BE2C (cell line): ENCODE measurements around the gene OR6K6. TPM values are rescaled to one million over a fixed set of nuclear protein-coding genes. Genes with fewer than 3 reads are reported as not detected.

Source experiments
- DNase-seq: peaks from one replicate; pipeline ENCODE4 v3.0.0-alpha.2; 2020
- H3K27me3 ChIP-seq: fragments of 250-450 bp; sonication (Bioruptor Pico); 2 replicates; pipeline ENCODE4 v1.5.1; 2020; ENCODE audit warnings: mild to moderate bottlenecking
- H3K36me3 ChIP-seq: fragments of 250-450 bp; sonication (Bioruptor Pico); 2 replicates; pipeline ENCODE4 v1.5.1; 2020; ENCODE audit warnings: mild to moderate bottlenecking
- H3K4me1 ChIP-seq: fragments of 250-450 bp; sonication (Bioruptor Pico); 2 replicates; pipeline ENCODE4 v1.5.1; 2020
- H3K4me3 ChIP-seq: 2 replicates; pipeline ENCODE4 v1.5.1; 2011; ENCODE audit warnings: low read depth, low read length
- H3K9me3 ChIP-seq: fragments of 250-450 bp; sonication (Bioruptor Pico); 2 replicates; pipeline ENCODE4 v1.5.1; 2020
- CTCF ChIP-seq: IDR thresholded peaks from 2 replicates; pipeline ENCODE4 v1.5.1; 2012; ENCODE audit warnings: mild to moderate bottlenecking, low read depth, low read length
- polyA plus RNA-seq: library from polyadenylated mRNA; unstranded; fragments of >200 nt; gene quantifications from one replicate; pipeline ENCODE4 v1.2.1, GENCODE V29; 2012; ENCODE audit warnings: low read depth, missing spikeins; ENCODE audit not compliant: insufficient read length, insufficient read depth

The OR6K6 gene
- not detected for polyA plus RNA-seq

GRCh38 chr1:158754420-158754819 lies at the start of gene OR6K6:
Gene OR6K6, plus strand, starts transcription at chr1:158754720. Its CDS starts 168 bp downstream, at chr1:158754888.
- no peaks in the 10 kb centered on the region for H3K36me3 ChIP-seq
- H3K4me1 ChIP-seq = no peaks in the 10 kb centered on the region
- no peaks in the 10 kb centered on the region for H3K27me3 ChIP-seq
- H3K9me3 ChIP-seq = no peaks in the 10 kb centered on the region
- no peak for DNase-seq
- no peak for TF ChIP-seq CTCF
- no peak within 1 kb of the TSS for H3K4me3 ChIP-seq

- DNase-seq = no peak
- H3K9me3 ChIP-seq = no peaks in the 10 kb centered on the region
- no peak for TF ChIP-seq CTCF
- H3K4me1 ChIP-seq = no peaks in the 10 kb centered on the region
- no peak overlapping the region for H3K4me3 ChIP-seq
- H3K27me3 ChIP-seq = no peaks in the 10 kb centered on the region
- H3K36me3 ChIP-seq = no peaks in the 10 kb centered on the region
Observed at GRCh38 chr1:158706096-158706495, 48.4 kb upstream of the OR6K6 start.

GRCh38 chr1:158711098-158711497 lies 43.4 kb upstream of the OR6K6 start:
- H3K9me3 ChIP-seq = no peaks in the 10 kb centered on the region; the same call in 1 of the 2 replicates
- no peaks in the 10 kb centered on the region for H3K36me3 ChIP-seq
- DNase-seq = no peak
- H3K4me1 ChIP-seq = no peaks in the 10 kb centered on the region
- no peak overlapping the region for H3K4me3 ChIP-seq
- TF ChIP-seq CTCF = no peak
- no peaks in the 10 kb centered on the region for H3K27me3 ChIP-seq

- Histone ChIP-seq H3K4me3 (no peak overlapping the region), H3K9me3 (no peaks in the 10 kb centered on the region; the same call in 1 of the 2 replicates), H3K27me3 (no peaks in the 10 kb centered on the region), H3K36me3 (no peaks in the 10 kb centered on the region), H3K4me1 (no peaks in the 10 kb centered on the region)
- DNase-seq = no peak
- no peak for TF ChIP-seq CTCF
Observed at GRCh38 chr1:158714754-158715153, 39.8 kb upstream of the OR6K6 start.

GRCh38 chr1:158716335-158716734 lies 38.2 kb upstream of the OR6K6 start:
- H3K9me3 ChIP-seq = no peaks in the 10 kb centered on the region; the same call in 1 of the 2 replicates
- H3K4me1 ChIP-seq = no peaks in the 10 kb centered on the region
- H3K4me3 ChIP-seq = no peak overlapping the region
- no peak for DNase-seq
- TF ChIP-seq CTCF = no peak
- no peaks in the 10 kb centered on the region for H3K36me3 ChIP-seq
- H3K27me3 ChIP-seq = no peaks in the 10 kb centered on the region

- H3K4me1 ChIP-seq = no peaks in the 10 kb centered on the region
- no peaks in the 10 kb centered on the region; the same call in 1 of the 2 replicates for H3K9me3 ChIP-seq
- TF ChIP-seq CTCF = no peak
Observed at GRCh38 chr1:158717344-158717743, 37.2 kb upstream of the OR6K6 start.

More at GRCh38 chr1:158717344-158717743, 37.2 kb upstream of the OR6K6 start:
- no peak overlapping the region for H3K4me3 ChIP-seq
- H3K27me3 ChIP-seq = no peaks in the 10 kb centered on the region
- no peaks in the 10 kb centered on the region for H3K36me3 ChIP-seq
- no peak for DNase-seq
